Measurements from ENCODE around the gene COPS9. TPM values are rescaled to one million over a fixed set of nuclear protein-coding genes. Genes with fewer than 3 reads are reported as not detected.

COPS9 gene
- total RNA-seq, 1 donor from 2014 or later = 98.1 TPM

DNA sequence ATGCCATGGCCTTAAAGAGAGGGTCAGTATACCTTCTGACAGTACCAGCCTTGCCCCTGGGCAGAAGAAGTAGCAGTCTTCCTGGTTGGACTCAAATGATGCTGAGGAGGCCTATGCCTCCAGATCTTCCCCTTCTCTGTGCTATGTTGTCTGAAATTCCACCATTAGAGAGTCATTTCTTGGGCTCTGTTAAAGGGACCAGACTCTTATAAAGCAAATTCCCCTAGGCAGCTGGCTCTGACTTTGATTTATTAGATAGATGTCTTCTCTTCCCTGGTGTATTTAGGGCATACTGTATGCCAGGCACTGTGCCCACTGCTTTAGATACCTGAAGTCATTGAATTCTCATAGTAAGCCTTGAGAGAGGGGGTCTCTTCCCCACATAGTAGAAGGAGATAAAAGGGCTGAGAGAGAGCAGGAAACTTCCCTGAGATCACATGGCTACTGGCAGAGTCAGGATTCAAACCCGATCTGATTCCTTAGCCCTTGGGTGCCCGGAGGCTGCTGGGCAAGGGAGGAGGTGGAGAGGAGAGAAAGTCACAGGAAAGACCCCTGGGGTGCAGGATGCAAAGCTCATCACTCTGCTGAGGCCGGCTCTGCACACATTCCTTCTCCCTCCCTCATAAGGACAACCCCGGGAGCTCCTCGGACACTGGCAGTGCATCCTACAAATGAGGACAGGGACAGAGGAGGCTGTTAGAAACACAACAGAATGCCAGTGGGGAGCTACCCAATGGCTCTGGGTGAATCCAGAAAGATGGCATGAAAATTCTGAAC lies 23.0 kb downstream of the COPS9 start:
- no peak for ATAC-seq

GRCh38 chr2:240111253-240111652 lies 24.9 kb downstream of the COPS9 start:
- DNase-seq (no peak), ATAC-seq (no peak)
- Histone ChIP-seq H3K9me3 (no peaks in the 10 kb centered on the region), H3K27me3 (peaks cover 5% of the 10 kb centered on the region), H3K4me1 (no peaks in the 10 kb centered on the region), H3K4me3 (no peak overlapping the region), H3K36me3 (no peaks in the 10 kb centered on the region), H3K27ac (no peak overlapping the region)
- intact Hi-C loops (cut with DNase I) = no loop called here
- TF ChIP-seq CTCF (IDR thresholded peaks at IDR 0.05) = no peak

More for the DNA sequence above, 23.0 kb downstream of the COPS9 start:
- Histone ChIP-seq H3K9me3 (no peaks in the 10 kb centered on the region), H3K27ac (no peak overlapping the region), H3K27me3 (peaks cover 7% of the 10 kb centered on the region), H3K4me1 (no peaks in the 10 kb centered on the region), H3K36me3 (no peaks in the 10 kb centered on the region), H3K4me3 (no peak overlapping the region)
- no peak for DNase-seq
- TF ChIP-seq CTCF (IDR thresholded peaks at IDR 0.05) = no peak
- intact Hi-C loops (cut with DNase I) = no loop called here

DNA sequence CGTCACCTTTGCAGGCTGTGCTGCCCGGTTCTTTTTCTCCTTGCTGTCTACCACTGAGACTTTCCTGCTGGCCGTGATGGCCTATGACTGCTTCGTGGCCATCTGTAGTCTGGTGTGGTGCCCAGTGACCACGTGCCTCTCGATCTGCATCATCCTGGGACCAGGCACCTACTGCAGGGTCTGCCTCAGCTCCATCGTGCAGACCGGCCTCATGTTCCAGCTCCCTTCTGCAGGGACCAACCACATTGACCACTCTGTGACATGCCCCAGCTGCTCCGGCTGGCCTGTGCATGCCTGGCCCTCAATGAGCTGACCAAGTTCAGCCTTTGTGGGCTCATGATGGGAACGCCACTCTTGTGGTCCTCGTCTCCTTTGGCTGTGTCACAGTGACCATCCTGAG lies 26.7 kb downstream of the COPS9 start:
- ATAC-seq (peak; percentile 16), DNase-seq (peak; percentile 46)
- Histone ChIP-seq H3K4me1 (no peaks in the 10 kb centered on the region), H3K27me3 (peaks cover 7% of the 10 kb centered on the region), H3K9me3 (no peaks in the 10 kb centered on the region), H3K4me3 (no peak overlapping the region), H3K36me3 (no peaks in the 10 kb centered on the region), H3K27ac (no peak overlapping the region)
- no peak for TF ChIP-seq CTCF (IDR thresholded peaks at IDR 0.05)
- intact Hi-C loops (cut with DNase I) = no loop called here

- TF ChIP-seq CTCF (IDR thresholded peaks at IDR 0.05) = no peak
- Histone ChIP-seq H3K27ac (no peak overlapping the region), H3K4me1 (no peaks in the 10 kb centered on the region), H3K36me3 (no peaks in the 10 kb centered on the region), H3K27me3 (peaks cover 7% of the 10 kb centered on the region), H3K4me3 (no peak overlapping the region), H3K9me3 (no peaks in the 10 kb centered on the region)
- DNase-seq (no peak), ATAC-seq (no peak)
- intact Hi-C loops (cut with DNase I) = no loop called here
These were observed 28.7 kb downstream of the COPS9 start for GRCh38 chr2:240107477-240107796.

- Histone ChIP-seq H3K27me3 (peaks cover 7% of the 10 kb centered on the region), H3K4me3 (no peak overlapping the region), H3K36me3 (no peaks in the 10 kb centered on the region), H3K27ac (no peak overlapping the region), H3K9me3 (no peaks in the 10 kb centered on the region), H3K4me1 (no peaks in the 10 kb centered on the region)
- intact Hi-C loops (cut with DNase I) = no loop called here
- TF ChIP-seq CTCF (IDR thresholded peaks at IDR 0.05) = no peak
- no peak for DNase-seq
- ATAC-seq = no peak
These were observed 29.2 kb downstream of the COPS9 start for GRCh38 chr2:240106765-240107476.
